GM21717 (cell line): Measurements from ENCODE around the gene USP32.
"Not testable (repeated sequence)": the region's sequence is repeated elsewhere in the genome, so short reads cannot be mapped to it uniquely, and the experiment has no call there.

Experiments
- ATAC-seq: cut with Tn5 transposase; IDR thresholded peaks from one replicate; pipeline ENCODE4 v1.9.1; 2021; ENCODE audit warnings: mild to moderate bottlenecking, moderate library complexity; ENCODE audit not compliant: unreplicated experiment

Gene USP32

GRCh38 chr17:60247836-60248461 is 144.0 kb downstream of the USP32 start:
- no peak for ATAC-seq

DNA sequence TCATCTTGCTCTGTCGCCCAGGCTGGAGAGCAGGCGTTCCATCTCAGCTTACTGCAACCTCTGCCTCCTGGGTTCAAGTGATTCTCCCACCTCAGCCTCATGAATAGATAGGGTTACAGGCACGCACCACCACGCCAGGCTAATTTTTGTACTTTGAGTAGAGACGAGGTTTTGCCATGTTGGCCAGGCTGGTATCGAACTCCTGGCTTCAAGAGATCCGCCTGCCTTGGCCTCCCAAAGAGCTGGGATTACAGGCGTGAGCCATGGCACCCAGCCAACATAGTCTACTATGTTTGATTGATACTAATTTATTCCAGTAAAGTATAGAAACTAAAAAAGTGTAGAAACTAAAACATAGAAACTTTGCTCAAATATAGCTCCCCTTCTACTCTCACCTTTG is 147.3 kb downstream of the USP32 start:
- no peak for ATAC-seq

GRCh38 chr17:60240290-60240689 is 151.6 kb downstream of the USP32 start:
- no peak for ATAC-seq

- no peak for ATAC-seq
Measured at GRCh38 chr17:60231691-60232090, 160.2 kb downstream of the USP32 start.

DNA sequence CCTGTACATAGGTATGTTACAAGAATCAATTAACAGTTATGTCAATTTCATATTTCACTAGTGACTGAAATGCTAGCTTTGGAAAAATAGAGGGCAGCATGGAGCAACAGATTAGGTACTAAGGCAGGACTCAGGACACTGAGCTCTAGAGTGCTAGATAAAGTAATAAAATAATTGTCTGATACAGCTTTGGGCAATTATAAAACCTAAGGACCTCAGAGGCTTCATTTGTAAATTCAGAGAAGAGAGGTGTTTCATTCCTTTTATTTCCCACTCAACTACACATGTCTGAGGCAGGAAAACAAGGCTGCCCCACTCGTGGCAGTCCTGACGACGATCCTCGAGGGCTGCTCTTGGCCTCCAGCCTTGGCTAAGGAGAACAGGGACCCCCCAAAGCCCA is 160.7 kb downstream of the USP32 start:
- no peak for ATAC-seq

DNA sequence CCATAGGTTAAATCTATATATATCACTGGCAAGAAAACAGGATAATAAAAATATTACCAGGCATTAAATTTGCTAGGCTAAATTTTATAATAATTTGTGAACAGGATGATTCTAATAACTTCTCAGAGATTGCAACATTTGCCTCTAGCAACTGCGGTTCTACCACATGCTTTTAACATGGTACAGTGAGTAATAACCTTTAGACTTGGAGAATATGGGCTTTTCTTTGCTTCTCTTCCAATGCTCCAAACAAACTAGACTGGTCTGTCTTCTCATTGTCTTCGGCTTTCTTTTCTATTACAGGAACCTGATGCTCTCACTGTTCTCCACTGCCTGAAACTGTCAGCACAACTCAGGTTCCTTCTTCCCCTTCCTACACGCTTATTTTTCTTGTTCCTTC is 161.6 kb downstream of the USP32 start:
- no peak for ATAC-seq

GRCh38 chr17:60229188-60229802 is 162.6 kb downstream of the USP32 start:
- ATAC-seq = no peak

- ATAC-seq = not testable (repeated sequence)
Measured at GRCh38 chr17:60227276-60227675, 164.7 kb downstream of the USP32 start.

- no peak for ATAC-seq
Measured at GRCh38 chr17:60224064-60224463, 167.9 kb downstream of the USP32 start.

GRCh38 chr17:60223456-60223855 is 168.5 kb downstream of the USP32 start:
- ATAC-seq = no peak

DNA sequence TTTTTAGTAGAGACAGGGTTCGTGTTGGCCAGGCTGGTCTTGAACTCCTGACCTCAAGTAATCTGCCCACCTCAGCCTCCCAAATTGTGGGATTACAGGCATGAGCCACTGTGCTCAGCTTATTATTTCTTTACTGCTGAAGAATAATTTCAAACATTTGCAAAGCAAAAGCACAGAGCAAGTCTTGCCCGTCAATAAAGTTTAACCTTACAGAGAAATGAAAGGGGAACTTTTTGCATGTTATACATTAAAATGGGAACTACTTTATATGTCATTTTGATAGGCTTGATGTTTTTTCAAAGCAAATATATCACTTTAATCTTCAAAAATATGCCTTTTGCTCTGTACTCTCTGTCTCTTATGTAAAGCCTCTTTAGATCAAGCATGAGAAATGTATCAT is 173.2 kb downstream of the USP32 start:
- ATAC-seq = not testable (repeated sequence)

GRCh38 chr17:60215895-60216294 is 176.0 kb downstream of the USP32 start:
- ATAC-seq = not testable (repeated sequence)

DNA sequence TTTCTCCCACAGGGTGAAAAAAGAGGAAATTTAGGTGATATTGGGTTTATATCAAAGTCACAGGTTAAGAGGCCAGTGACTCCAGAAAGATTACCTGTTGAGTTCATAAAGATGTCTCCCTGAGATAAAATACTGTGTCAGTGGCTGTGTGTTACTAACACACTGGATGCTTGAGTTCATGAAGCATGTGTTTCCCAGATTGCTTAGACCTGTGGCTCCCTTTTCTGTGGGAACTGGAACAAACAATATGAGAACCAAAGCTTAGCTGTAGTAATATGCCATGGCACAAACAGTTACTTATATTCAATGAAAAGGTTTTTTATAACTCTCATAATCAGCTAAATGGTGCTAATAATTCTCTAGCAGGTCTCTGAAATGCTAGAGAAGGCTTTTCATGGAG is 180.7 kb downstream of the USP32 start:
- not testable (repeated sequence) for ATAC-seq

GRCh38 chr17:60208302-60208701 is 183.6 kb downstream of the USP32 start:
- ATAC-seq = not testable (repeated sequence)

- not testable (repeated sequence) for ATAC-seq
Measured at GRCh38 chr17:60205782-60206181, 186.2 kb downstream of the USP32 start.

DNA sequence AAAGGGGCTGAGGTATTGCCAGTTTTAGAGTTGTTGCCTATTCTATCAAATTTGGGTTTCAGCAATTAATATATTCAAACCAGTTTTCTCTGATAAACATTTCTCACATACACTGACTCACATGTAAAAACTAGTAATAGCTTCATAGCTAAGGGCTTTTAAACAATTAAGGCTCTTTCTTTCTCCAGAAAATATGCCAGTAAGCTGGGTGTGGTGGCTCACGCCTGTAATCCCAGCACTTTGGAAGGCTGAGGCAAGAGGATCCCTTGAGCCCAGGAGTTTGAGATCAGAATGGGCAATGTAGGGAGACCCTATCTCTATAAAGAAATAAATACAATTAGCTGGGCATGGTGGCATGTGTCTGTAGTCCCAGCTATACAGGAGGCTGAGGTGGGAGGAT is 193.3 kb downstream of the USP32 start:
- ATAC-seq = not testable (repeated sequence)

GRCh38 chr17:60194141-60194540 is 197.8 kb downstream of the USP32 start:
- ATAC-seq = not testable (repeated sequence)

- no peak for ATAC-seq
Measured at GRCh38 chr17:60193482-60193881, 198.5 kb downstream of the USP32 start.

DNA sequence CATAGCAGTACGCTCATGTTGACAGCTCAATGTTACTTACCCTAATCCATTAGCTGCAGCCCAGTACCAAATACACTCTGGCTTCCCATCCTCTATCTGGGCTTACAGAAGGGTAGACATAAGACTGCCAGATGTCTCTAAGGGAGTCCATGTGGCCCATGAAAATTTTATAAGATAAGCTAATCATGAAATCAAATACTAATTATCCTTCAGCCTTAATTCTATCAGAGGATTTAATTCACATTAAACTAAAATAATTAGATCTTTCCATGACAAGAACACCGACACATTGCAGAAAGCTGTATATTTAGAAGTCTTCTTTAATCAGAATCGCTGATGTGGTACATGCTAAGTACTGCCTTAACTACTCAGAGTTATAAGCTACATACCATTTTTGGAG is 198.9 kb downstream of the USP32 start:
- not testable (repeated sequence) for ATAC-seq

DNA sequence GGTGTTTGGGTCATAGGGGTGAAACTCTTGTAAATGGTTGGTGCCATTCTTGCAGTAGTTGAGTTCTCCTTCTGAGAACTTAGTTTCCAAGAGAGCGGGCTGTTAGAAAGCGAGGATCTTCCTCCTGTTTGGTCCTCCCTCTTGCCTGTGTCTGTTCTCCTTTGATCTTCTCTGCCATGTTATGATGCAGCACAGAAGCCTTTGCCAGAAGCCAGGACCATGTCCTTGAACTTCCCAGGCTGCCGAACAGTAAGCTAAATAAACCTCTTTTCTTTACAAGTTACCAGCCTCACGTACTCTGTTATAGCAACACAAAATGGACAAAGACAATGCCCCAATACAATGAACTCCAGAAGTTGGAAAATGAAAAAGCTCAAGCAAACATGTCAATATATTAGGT is 201.9 kb downstream of the USP32 start:
- ATAC-seq = not testable (repeated sequence)

DNA sequence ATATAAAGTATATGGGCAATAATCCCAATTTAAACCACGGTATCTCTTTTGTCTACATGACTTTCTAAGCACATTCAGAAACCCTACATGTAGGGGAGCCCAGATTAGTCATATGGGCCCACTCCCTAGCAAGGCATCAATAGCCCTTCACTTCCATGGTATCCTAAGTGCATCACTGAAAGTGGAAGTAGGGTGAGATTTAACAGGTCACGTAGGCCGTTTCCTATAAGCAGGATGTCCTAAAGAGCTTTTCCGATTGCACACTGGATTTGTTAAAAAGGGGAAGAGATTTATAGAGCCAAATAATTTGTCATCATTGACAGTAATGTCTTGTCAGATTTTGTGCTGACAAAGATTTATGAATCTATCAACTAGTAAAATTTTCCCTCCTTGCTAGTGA is 203.2 kb downstream of the USP32 start:
- no peak for ATAC-seq

DNA sequence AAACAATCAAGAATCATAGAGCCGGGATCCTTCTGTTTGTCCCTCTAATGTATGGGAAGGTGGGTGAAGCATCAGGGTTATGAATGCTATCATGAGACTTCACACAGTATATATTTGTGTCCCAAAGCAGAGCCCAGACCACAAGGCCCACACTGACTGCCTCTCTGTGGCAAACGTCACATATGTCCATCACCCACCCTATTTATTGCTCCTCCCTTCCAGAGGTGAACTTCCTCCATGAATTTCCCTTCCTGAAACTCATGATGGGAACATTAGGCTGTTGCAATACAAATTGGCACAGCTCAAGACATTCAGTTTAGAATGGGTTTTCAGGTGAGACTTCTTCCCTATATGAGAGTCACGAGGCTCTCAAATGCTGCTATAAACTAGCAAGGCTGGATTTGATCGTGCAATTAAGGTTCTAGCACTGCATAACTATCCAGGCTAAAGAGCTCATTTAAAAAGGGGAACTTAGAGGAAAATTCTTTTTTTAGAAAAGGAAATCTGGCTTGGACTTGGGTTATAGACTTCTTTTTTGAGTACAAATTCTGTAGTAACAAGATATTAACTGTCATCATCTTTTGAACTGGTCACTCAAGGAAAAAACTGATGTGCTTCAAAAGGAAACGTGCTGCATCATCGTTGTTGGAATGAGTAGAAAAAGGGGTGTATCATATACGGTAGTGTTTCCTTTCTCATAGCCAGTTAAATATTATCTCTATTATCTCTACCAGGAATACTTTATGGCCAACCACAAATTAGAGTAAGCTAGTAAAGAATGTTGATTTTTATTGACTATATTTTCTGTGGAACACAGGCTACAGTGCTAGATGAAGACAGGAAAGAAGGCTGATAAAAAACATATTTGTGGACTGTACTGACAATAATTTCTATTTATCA is 204.8 kb downstream of the USP32 start:
- not testable (repeated sequence) for ATAC-seq
